Activated naive CD8-positive, alpha-beta T cell treated with anti-CD3 and anti-CD28 coated beads, Interleukin-2, amount 50 U/mL, for 16 hours (primary cell): ENCODE measurements around the gene GPAT2.
"Not testable (repeated sequence)": the region's sequence is repeated elsewhere in the genome, so short reads cannot be mapped to it uniquely, and the experiment has no call there.

Experiments
- DNase-seq: peaks from one replicate; pipeline ENCODE4 v3.0.0-alpha.2; 2020; ENCODE audit warnings: low read depth, low spot score

Gene GPAT2

DNA sequence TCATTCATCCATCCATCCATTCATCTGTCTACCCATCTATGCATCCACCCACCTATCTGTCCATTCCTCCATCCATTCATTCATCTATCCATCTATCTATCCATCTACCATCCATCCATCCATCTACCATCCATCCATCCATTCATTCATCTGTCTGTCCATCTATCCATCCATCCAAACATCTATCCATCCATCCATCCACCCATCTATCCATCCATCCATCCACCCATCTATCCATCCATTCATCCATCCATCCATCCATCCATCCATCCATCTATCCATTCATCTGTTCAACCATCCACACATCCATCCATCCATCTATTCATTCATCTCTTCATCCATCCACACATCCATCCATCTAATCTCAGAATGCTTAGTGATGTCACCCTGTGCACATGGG lies 30.0 kb upstream of the GPAT2 start:
- not testable (repeated sequence) for DNase-seq

DNA sequence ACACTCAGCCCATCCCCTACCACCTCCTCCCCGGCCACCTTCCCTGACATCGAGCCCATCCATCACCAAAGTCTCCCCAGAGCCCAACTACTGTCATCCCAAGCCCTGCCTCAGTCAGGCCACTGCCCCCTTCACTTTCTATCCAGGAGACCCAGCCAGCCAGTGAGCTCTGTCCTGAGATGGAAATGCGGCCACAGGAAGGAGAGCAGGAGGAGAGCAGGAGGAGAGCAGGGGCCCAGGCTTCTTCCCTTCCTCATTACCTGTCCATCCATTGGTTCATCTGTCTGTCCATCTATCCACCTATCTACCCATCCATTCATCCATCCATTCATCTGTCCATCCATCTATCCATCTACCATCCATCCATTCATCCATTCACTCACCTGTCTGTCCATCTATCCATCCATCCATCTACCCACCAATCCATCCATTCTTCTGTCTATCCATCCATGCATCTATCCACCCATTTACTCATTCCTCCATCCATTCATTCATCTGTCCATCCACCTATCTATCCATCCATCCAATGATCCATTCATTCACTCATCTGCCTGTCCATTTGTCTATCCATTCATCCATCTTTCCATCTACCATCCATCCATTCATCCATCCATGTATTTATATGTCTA lies 29.4 kb upstream of the GPAT2 start:
- not testable (repeated sequence) for DNase-seq

DNA sequence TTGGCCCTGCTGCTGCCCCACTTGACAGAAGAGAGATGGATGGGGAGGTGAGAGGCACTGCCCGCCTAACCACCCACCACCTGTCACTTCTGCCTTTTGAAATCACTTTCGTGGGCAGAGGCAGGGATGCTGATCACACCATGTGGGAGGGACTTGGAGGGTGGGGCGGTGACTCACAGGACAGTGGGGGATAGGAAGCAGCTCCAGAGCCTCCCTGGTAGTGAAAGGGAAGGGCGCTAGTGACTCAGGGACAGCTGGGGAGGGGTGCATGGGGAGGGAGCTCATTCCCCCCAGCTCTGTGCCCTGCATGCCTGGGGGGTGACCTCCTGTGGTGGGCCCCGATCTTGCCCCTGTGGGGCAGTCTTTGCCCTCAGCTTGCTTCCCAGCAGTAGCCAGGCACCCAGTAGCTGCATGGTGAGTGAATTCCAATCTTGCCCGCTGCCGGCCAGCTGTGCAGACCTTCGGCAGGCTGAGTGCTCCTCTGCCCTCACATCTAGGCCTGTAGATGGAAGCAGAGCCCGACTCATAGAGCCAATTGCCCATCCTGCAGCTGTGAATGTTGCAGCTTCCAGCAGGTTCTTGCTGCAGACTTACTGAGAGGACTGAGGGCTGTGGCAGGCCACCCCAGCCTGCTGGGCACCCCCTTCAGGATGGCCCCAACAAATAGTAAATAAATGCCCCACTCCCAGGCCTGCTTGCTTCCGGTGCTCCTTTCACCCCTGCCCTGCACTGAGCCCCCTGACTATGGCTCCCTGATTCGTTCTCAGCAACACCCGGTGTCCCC lies 28.6 kb upstream of the GPAT2 start:
- DNase-seq, result not testable (repeated sequence)

DNA sequence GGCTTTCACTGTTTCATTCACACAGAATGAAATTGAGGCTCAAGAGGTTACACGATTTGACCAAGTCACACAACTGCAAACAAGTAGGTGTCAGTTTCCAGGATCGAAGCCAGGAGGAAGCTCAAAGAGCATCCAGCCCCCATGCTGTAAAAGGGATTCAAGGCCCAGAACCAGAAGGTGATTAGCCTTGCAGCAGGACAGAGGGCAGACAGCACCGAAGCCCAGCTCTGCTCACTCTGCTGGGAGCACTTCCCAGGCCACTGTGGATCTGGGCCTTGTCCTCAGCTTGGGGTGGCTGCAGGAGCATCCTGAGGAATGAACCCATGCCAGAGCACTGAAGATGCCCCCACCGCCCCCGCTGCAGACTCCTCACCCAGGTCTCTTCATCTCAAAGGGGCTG lies 27.8 kb upstream of the GPAT2 start:
- not testable (repeated sequence) for DNase-seq

DNA sequence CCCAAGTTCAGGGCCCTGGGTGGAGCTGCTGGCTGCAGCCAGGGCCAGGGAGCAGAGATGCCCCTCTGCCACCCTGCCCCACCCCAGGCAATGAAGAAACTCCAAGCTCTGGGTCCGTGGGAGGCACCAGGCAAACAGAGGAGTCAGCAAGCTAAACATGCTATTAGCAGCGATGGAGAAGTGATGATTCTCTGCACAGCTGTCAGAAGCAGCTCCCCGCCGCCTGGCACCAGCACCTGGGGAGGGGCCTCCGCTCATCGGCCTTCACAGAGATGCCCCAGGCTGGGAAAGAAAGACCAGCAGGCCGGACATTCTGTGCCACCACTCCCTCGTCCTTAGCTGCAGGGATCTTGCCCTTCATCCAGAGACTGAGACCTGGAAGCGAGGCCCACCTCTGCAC lies 27.2 kb upstream of the GPAT2 start:
- DNase-seq, result not testable (repeated sequence)

DNA sequence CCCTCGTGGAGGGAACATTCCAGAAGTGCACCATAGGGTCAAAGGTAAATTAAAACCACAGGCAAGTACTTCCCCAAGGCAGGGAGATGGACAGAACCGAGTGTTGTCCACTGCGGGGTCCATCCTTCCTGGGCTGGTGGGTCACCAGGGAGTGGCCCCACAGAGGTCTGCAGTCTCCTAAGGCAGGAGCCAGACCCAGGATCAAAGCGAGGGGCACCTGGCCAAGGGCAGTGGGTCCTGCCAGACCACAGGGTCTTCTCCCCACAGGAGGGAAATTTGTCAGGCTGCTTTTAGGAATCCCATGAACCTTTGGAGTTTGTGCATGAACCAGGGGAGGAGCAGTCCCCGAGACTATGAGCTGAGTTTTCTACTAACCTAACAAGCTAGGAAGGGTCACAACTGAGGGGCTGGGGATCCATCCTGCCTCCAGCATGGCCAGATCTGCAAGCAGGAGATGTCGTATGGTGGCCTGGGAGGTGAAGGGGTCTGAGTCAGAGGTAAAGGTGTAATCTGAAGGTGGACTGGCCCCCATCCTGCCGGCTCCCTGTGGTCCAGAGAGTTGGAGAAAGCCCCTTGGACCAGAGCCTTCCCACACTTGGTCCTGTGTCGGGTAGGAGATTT lies 26.6 kb upstream of the GPAT2 start:
- not testable (repeated sequence) for DNase-seq

DNA sequence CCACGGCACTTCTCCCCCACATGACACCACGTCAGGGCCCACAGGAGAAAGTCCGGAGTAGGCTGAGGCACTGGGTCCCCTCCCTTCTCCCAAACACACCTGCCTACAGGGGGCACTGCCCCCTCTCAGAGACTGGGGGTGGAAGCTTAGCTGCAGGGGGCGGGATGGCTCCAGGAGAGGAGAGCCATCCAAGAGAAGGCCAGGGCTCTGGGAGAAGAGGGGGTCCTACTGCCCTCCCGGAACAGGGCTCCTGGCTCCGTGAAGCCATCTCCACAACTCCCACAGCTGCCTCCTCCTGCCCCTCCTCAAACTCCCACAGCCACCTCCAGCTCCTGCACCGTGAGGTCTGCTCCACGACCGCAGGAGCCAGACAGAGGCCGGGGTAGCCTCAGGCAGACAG lies 25.6 kb upstream of the GPAT2 start:
- not testable (repeated sequence) for DNase-seq

DNA sequence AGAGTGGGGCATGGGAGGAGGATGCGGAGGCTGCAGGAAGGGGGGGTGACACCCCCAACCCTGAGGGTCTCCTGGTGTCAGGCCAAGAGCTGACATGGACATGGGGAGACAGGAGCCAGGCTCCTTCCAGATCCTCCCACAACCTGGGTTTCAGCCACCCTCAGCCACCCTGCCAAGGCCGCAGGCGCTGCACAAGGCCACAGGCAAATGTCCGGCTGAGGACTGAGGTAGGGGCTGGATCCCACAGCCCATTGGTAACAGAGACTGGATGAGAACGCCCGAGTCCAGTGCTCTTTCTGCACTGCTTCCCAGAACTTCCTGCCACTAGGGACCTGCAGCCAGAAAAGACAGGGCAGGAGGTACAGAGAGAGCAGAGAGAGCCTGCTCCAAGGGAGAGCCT lies 24.7 kb upstream of the GPAT2 start:
- DNase-seq, result not testable (repeated sequence)

DNA sequence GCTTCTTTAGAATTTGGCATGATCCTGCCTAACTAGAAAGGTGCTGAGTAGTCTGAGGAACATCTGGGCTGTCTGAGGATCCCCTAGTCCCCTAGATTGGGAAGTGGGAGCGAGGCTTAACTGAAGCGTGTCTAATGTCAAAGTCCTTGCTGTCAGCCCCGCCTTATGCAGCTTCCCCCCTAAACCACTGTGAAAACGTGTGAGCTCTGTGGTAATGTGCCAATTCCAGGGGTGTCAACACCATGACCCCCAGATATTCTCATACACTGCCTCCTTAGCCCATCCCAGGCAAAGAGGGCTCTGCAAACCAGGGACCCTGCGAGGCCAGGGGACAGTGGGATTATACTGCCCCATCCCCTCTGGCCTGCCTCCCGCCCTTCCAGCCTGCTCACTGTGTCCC lies 21.1 kb upstream of the GPAT2 start:
- DNase-seq, result not testable (repeated sequence)

DNA sequence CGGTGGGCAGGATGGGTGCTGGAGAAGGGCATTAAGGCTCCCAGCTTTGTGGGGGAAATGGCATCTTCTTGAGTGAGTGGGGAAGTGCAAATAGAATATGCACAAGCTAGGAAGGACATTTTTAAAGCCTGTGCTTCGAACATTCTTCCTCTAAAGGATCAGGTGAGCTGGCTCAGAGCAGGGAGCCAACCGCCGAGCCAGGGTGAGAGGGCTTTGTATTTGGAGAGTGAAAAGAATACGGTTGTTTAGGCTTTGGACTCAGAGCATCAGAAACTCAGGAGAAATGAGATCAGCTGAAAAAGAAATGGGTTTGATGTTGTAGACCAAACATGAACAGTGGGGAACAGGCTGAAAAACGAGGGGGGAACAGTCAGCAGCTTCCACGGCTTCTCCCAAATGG lies 19.8 kb upstream of the GPAT2 start:
- not testable (repeated sequence) for DNase-seq

DNA sequence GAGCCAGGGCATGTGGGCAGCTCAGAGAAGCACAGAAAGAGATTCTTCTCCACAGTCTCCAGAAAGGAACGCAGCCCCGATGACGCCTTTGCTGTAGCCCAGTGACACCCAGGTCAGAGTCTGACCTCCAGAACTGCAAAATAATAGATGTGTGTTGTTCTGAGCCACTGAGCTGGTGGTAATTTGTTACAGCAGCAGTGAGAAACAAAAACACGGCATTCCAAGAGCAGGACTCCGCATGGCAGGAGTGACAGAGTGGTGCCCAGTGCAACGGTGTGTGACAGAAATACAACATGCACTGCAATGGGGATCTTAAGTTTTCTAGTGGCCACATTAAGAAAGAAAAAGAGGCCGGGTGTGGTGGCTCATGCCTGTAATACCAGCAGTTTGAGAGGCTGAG lies 18.7 kb upstream of the GPAT2 start:
- DNase-seq, result not testable (repeated sequence)

DNA sequence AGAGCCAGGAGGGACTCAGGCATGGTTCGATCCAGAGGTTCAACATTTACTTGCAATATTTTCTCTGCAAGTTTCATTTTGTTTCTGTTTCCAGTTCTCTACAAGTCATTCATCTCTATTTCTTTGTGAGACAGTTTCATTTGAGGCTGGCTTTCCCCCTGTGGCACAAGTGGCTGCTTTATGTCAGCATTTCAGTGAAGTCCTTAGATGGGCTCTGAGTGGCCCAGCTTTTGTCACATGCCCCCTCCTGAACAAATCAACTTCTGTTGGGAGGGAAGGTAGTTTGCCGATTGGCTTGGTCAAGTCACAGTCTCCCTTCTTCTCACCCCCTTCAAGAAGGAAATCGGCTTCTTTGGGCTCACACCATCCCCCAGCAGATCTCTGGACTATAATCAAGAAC lies 17.9 kb upstream of the GPAT2 start:
- not testable (repeated sequence) for DNase-seq

DNA sequence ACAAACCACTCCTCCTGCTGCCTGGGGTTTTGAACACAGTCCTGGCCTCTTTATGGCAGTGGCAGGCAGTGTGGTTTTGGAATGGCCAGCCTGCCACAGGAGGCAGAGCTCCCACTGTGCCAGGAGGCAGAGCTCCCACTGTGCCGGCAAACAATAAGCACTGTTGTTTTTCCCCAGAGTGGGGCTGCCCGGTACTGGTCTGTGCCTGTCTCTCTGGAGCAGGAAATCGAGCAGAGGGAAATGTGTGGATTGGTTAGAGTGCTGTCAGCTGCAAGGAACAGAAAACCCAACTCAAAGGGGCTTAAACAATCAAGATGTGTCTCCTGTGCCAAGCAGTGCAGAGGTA lies 15.2 kb upstream of the GPAT2 start:
- not testable (repeated sequence) for DNase-seq

DNA sequence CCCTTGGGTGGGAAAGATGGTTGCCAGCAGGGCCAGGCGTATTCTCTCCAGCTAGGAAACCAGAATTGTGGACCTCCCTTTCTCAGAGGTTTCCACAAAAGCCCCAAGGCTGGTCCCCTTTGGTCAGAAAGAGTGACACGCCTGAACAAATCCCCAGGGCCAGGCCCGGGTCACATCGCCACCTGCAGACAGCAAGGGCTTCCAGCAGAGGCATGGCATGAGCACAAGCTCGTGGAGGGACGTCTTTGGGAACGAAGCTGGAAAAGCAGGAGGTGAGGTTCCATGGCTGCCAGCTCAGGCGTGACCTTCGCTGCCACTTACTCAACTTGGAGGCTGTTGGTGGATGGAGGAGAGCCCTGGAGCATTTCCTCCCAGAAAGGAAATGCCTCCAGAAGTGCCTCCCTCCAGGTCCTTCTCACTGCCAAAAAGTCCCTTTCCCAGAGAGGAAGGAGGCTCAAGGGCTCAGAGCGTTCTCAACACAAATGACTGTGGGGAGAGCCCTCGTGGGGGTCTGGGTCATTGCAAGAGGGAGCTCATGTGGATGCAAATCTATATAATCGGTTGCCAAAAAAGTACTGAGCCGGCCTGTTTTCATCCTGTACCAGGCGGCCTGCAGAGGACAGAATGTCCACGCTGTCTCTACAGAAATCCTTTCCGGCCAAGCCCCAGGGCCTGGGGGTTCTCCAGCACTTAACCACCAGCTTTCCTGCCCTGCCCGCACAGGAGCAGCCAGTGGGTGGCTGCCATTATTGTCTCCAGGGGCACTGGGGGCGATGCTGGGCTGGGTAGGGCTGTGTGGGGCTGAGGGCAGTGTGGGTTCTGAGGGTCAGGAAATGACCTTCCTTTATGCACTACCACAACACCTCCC lies 14.6 kb upstream of the GPAT2 start:
- DNase-seq, result not testable (repeated sequence)

DNA sequence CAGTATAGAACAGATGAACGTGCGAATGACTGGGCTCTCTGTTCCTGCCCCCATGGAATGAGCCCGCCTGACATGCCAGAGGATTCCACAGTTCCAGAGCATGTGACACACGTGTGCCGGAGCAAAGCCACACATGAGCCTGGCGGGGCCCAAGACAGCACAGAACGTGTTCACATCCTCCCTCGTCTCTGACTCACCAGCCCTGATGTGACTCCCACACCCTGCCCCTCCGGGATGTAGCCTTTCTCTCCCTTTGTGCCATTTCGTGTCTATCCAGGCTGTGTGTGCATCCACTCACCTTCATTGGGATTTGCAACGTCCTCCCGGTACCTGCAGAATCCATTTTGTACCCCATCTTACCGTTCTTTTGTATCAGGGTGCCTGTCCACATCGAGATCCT lies 838 bp upstream of the GPAT2 start:
- not testable (repeated sequence) for DNase-seq

DNA sequence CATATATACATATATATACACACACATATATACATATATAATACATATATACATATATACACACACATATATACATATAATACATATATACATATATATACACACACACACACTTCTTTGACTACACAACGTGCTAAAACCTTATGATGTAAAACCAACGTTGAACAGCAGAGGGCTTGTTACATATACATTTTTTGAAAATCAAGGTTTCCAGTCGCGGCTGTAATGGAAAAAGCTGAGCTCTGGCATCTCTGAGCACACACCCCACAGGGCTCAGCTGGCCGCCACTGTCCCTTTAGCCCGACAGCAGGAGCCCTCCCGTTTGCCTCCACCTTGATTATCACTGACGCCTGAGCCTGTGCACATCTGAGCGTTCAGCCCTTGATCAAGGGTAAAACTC lies 719 bp downstream of the GPAT2 start:
- DNase-seq, result not testable (repeated sequence)

DNA sequence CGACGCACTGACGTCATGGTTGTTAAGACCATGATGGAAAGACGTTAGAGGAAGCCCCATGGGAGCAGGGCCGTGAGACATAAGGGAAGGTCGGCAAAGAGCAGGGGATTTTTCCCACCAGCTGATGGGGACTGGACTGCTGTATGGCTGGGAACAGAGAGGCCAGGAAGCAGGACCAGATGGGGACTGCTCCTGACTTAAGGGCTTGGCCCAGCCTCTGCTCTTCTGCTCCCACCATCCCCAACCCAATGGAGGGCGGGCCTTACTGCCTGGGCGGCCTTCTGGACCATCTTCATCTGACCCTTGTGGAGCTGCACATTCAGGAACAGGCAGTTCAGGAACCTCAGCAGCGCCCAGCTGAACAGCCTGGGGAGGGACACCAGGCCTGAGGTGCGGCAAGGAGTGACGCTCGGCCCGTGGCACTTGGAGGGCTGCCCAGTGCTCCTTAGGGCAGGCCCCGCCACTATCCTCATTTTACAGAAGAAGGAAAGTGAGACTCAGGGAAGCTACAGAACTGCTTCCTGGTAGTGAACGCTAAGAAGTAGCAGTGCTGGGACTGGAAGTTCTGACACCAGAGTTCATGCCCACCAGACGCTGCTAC lies 6.9 kb downstream of the GPAT2 start:
- DNase-seq, result not testable (repeated sequence)

DNA sequence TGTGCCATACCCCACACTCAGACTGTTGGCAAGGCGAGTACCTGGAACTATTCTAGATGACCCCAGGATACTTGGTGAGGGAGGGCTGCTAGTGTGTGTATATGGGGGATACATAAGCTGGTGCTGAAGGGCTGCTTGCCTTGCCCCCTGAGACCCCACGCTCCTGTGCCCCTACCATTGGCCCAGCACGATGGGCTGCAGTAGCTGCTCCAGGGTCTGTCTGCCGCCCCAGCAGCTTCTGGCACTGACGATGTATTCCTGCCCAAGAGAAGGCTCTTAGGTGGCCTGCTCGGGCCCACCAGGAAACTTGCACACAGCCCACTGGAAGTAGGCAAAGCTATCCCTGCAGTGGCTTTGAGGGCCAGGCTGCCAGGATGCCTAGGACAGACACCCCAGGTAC lies 9.0 kb downstream of the GPAT2 start:
- not testable (repeated sequence) for DNase-seq

DNA sequence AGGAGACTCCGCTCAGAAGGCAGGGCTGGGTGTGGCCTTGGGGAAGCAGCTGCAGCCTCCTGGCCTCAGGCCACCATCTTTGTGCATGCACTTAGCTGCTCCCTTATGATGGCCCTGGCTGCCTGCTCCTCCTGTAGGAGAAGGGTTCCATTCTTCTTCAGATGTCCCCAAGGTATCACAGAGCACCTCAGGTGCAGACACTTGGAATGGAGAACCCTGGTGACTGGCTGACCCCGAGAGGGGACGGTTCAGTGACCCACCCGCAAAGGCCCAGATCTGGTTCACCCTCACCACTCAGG lies 9.6 kb downstream of the GPAT2 start:
- no peak for DNase-seq

DNA sequence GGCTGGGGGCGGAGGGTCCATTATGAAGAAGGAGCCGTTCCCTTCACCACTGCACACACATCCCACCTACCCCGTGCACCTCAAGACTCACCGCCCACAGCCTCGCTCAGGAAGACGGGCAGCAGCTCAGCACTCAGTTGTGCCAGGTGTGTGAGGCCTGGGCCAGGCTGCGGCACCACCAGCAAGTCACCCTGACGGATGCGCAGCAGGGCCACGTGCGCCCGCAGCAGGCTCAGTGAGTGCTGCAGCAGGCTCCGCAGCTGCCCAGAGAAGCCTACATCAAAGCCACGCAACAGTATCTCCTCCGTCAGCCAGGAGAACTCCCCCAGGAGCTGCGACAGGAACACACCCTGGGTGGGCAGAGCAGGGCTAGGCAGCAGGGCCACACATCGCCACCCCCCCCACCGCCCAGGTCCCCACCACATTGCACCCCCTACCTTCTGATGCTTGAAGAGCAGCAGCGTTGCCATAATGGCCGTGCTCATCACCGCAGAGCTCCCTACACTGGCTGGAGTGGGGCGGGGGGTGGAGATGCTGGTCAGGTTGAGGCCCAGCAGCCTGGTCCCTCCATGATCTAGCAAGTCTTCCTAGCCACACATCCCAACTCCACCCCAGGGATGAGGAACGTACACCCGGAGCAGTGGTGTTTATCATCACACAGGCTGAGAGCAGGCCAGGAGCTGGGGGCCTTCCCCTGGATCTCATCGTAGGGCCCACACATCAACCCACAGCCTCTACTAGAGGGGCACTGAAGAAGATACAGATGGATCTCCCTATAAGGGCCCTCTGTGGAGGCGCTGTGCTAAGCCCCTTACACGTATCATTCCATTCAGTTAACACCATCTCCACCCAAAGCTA lies 10.2 kb downstream of the GPAT2 start:
- no peak for DNase-seq

DNA sequence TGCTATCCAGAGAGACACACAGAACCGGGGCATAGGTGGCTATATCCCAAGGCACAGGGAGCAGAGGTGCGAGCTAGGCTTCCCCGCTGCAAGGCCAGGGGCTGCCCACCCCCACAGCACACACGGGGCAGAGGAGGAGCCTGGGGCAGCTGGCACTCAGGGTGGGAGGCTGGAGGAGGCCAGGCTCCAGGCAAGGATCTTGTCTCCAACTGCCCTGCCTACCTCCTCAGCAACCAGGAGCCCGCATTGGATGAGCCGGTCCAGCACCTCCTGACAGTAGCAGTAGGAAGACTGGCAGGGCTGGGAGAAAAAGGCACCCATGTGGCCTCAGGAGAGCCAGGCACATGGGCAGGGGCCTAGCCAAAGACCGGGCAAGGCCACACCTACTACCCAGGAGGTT lies 11.0 kb downstream of the GPAT2 start:
- not testable (repeated sequence) for DNase-seq
